ENCODE data around the gene CEP112.

- TF ChIP-seq ELK1 (CRISPR knock-in tag; IDR thresholded peaks at IDR 0.05) (no peak), ZNF239 (CRISPR knock-in tag; IDR thresholded peaks at IDR 0.05) (no peak), HNRNPH1 (optimal IDR thresholded peaks at IDR 0.05; ENCODE audit: low read depth, low read length) (no peak), NRF1 (conservative IDR thresholded peaks at IDR 0.05 in 1 of 2, IDR thresholded peaks at IDR 0.05 in 1 of 2) (no peak), RFX5 (IDR thresholded peaks at IDR 0.05; ENCODE audit: low read depth, low read length) (no peak), ZBTB17 (CRISPR knock-in tag; IDR thresholded peaks at IDR 0.05) (no peak), NCOA1 (IDR thresholded peaks at IDR 0.05; ENCODE audit: low read depth) (no peak), POLR2H (tag; IDR thresholded peaks at IDR 0.05; ENCODE audit: low read depth) (no peak), YY1 (IDR thresholded peaks at IDR 0.05; ENCODE audit: borderline replicate concordance in 1 of 3, control insufficient read depth in 1 of 3, extremely low read depth in 1 of 3, insufficient read depth in 3 of 3, insufficient read length in 1 of 3, insufficient replicate concordance in 2 of 3, low read depth in 1 of 3, low read length in 2 of 3) (no peak), KDM1A (IDR thresholded peaks at IDR 0.05) (no peak), KAT8 (IDR thresholded peaks at IDR 0.05; ENCODE audit: low read depth) (no peak), PHF21A (IDR thresholded peaks at IDR 0.05; ENCODE audit: borderline replicate concordance, low read depth) (no peak), BRCA1 (IDR thresholded peaks at IDR 0.05) (no peak), BRCA1 (CRISPR knock-in tag; IDR thresholded peaks at IDR 0.05) (no peak), RBM25 (IDR thresholded peaks at IDR 0.05; ENCODE audit: low read depth, low read length, severe bottlenecking) (no peak)
Measured at GRCh38 chr17:66150708-66151107, 41.2 kb downstream of the CEP112 start.
